Ovary (tissue), 9 donors: ENCODE measurements around the gene CRYBG1. TPM values are rescaled to one million over a fixed set of nuclear protein-coding genes. Genes with fewer than 3 reads are reported as not detected.

Source experiments
- DNase-seq, 5 donors: peaks; one replicate each; pipeline ENCODE4 v3.0.0-alpha.2; 2019 to 2020
- H3K27ac ChIP-seq, 2 donors: fragments of 200-600 bp; one replicate each; pipeline versions ENCODE4 v1.5.1 to v1.8.0; 2019 to 2022
- H3K27me3 ChIP-seq: fragments of 200-600 bp; one replicate; pipeline ENCODE4 v1.8.0; 2022
- H3K36me3 ChIP-seq: fragments of 200-600 bp; sonication (generic); one replicate; pipeline ENCODE4 v1.5.1; 2019
- H3K4me1 ChIP-seq: one replicate; pipeline ENCODE4 v1.8.1; 2013; ENCODE audit warnings: mild to moderate bottlenecking, moderate library complexity; ENCODE audit not compliant: insufficient read depth
- H3K4me3 ChIP-seq: fragments of 200-600 bp; sonication (generic); one replicate; pipeline ENCODE4 v1.5.1; 2017
- H3K9me3 ChIP-seq, 2 donors: fragments of 200-600 bp in 1 of 2; sonication (generic) in 1 of 2; one replicate each; pipeline versions ENCODE4 v1.5.1 to v1.8.1; 2013 to 2019; ENCODE audit warnings: mild to moderate bottlenecking in 1 of 2, moderate library complexity in 1 of 2
- CTCF ChIP-seq, 3 donors: fragments of 450-650 bp in 2 of 3; fragments of 200-600 bp in 1 of 3; IDR thresholded peaks; one replicate each; pipeline versions ENCODE4 v1.5.1 to v1.8.0; 2016 to 2022; ENCODE audit warnings: antibody characterized with exemption in 3 of 3, mild to moderate bottlenecking in 1 of 3
- EP300 ChIP-seq: sonication (generic); formaldehyde crosslinking; IDR thresholded peaks from one replicate; pipeline ENCODE4 v1.6.1; 2017; ENCODE audit warnings: antibody characterized with exemption
- POLR2A ChIP-seq: fragments of 450-650 bp; IDR thresholded peaks from one replicate; pipeline ENCODE4 v1.6.1; 2017; ENCODE audit warnings: antibody characterized with exemption, mild to moderate bottlenecking, moderate library complexity
- WGBS, 3 donors: extraction: QIAGEN DNeasy Blood & Tissue Kit in 1 of 3; methylation state at CpG; one replicate each; pipeline versions ENCODE4 v1.1.5 to v1.1.7; 2013 to 2017; 5-methylcytosine and 5-hydroxymethylcytosine counted together
- intact Hi-C, 4 donors: fragments of 100-400 bp; cut with DNase I; formaldehyde crosslinking; loops; one replicate each; pipeline versions ENCODE4 v1.11.0 to v1.15.1; 2022 to 2023
- polyA plus RNA-seq, 2 donors: library from polyadenylated mRNA; stranded (reverse); fragments of 200-250 nt in 1 of 2; fragments of 350-450 nt in 1 of 2; fragmentation: Illumina TruSeq in 1 of 2; extraction: RNeasy Lipid Tissue Mini Kit (QIAGEN cat#74804) in 1 of 2; gene quantifications; one replicate each; pipeline ENCODE4 v1.2.3, GENCODE V29; 2013 to 2014
- total RNA-seq, 7 donors: library from RNA; depleted of rRNA in 2 of 7; stranded (reverse); fragments of >200 nt in 2 of 7; fragmentation: NEBNext Ultra II Directional in 3 of 7; extraction: Animal tissue kit (Norgen Biotek cat#: 25700) in 3 of 7; gene quantifications; one replicate each; pipeline versions ENCODE4 v1.1.0 to v1.2.4, GENCODE V29; 2016 to 2023
- donor health status: DM: no; HTN: no; CAD: no; lungs with moderate emphysema.
- donor health status: DM: no; HTN: no; CAD: no.
- donor health status: Bipolar disorder and iron deficiency.
- donor health status: DM: yes; HTN: yes; CAD: no.
- donor health status: DM: no; HTN: no; CAD: no.
- donor health status: DM: yes; HTN: yes; CAD: no.

The CRYBG1 gene
- total and polyA plus RNA-seq, 9 donors, result 1.5 to 7.4 (median 3.8) TPM

DNA sequence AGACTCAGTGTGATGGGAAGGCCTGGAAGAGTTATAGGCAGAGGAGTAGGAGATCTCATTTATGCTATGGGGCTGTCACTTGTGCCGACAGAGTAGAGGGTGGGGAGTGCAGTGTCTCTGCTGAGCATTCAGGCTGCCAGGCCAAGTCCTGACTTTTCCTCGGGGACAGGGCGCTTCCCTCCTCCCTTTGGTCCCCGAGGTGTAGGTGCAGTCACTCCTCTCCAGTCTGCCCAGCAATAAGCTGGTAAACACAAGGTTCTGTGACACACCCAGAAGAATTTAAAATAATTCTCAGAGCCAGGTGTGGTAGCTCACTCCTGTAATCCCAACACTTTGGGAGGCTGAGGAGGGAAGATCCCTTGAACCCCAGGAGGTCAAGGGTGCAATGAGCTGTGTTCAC, 109.4 kb downstream of the CRYBG1 start:
- Histone ChIP-seq H3K36me3 (no peaks in the 10 kb centered on the region), H3K9me3 (no peaks in the 10 kb centered on the region), H3K4me1 (no peaks in the 10 kb centered on the region), H3K27me3 (no peaks in the 10 kb centered on the region), H3K4me3 (no peak overlapping the region), H3K27ac (no peak overlapping the region)
- whole genome bisulfite sequencing, 3 donors, result 71 to 95% (median 85%) methylated on average over 4 of the region's 4 CpGs
- intact Hi-C loops, result no loop called here
- DNase-seq, result no peak
- TF ChIP-seq POLR2A (no peak), CTCF (IDR thresholded peaks at IDR 0.05) (no peak), EP300 (no peak)

DNA sequence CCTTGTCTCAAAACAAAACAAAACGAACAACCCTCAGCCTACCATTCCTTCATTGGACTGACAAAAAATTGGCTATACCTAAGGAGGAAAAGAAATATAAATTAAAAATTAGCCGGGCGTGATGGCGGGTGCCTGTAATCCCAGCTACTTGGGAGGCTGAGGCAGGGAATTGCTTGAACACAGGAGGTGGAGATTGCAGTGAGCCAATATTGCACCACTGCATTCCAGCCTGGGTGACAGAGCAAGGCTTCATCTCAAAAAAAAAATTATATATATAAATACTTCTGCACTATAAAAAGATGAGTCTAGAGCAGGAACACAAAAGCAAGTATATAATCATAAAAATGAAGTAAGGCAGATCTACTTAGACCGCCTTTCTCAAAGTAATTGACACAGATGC, 109.8 kb downstream of the CRYBG1 start:
- H3K9me3 ChIP-seq, result no peaks in the 10 kb centered on the region
- WGBS, 3 donors, result 74 to 80% (median 79%) methylated on average over 5 of the region's 5 CpGs
- no peaks in the 10 kb centered on the region for H3K27me3 ChIP-seq
- no peaks in the 10 kb centered on the region for H3K36me3 ChIP-seq
- intact Hi-C loops, result no loop called here
- TF ChIP-seq CTCF (IDR thresholded peaks at IDR 0.05), result no peak
- H3K27ac ChIP-seq, result no peak overlapping the region
- no peak for DNase-seq
- no peak overlapping the region for H3K4me3 ChIP-seq
- H3K4me1 ChIP-seq, result no peaks in the 10 kb centered on the region

GRCh38 chr6:106470811-106471210, 110.3 kb downstream of the CRYBG1 start:
- intact Hi-C loops, result no loop called here
- Histone ChIP-seq H3K4me3 (no peak overlapping the region), H3K4me1 (no peaks in the 10 kb centered on the region), H3K27me3 (no peaks in the 10 kb centered on the region), H3K9me3 (no peaks in the 10 kb centered on the region), H3K36me3 (no peaks in the 10 kb centered on the region), H3K27ac (no peak overlapping the region)
- DNase-seq, result no peak
- TF ChIP-seq CTCF (IDR thresholded peaks at IDR 0.05) (no peak), EP300 (no peak), POLR2A (no peak)

- intact Hi-C loops, result no loop called here
- Histone ChIP-seq H3K4me1 (no peaks in the 10 kb centered on the region), H3K27me3 (no peaks in the 10 kb centered on the region), H3K36me3 (no peaks in the 10 kb centered on the region), H3K27ac (no peak overlapping the region), H3K4me3 (no peak overlapping the region), H3K9me3 (no peaks in the 10 kb centered on the region)
- no peak for DNase-seq
- 83 to 97% (median 91%) methylated on average over 1 of the region's 1 CpG for WGBS, 3 donors
- TF ChIP-seq EP300 (no peak), POLR2A (no peak), CTCF (IDR thresholded peaks at IDR 0.05) (no peak)
Measured at GRCh38 chr6:106473812-106474211, 113.3 kb downstream of the CRYBG1 start.

DNA sequence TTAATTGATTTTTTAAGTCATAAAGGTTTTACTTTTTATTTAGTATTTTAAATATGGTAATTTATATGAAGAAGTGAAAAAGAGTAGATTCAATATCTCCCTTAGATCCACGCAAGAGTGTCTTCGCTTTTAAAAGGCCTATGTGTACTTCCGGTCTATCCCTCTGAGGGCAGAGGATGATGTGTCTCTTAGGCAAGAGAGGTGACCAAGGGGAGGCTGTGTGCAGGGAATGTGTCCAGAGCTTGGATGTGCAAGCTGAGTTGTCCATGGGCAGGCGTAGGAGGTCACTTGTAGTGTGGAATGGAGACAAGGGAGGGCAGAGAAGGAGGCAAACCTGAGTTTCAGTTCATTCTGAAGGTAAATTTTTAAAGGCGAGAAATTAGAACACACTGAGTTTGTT, 113.9 kb downstream of the CRYBG1 start:
- no peak for TF ChIP-seq CTCF (IDR thresholded peaks at IDR 0.05)
- H3K4me3 ChIP-seq, result no peak overlapping the region
- no peaks in the 10 kb centered on the region for H3K4me1 ChIP-seq
- H3K9me3 ChIP-seq, result no peaks in the 10 kb centered on the region
- no peak for DNase-seq
- intact Hi-C loops, result no loop called here
- no peaks in the 10 kb centered on the region for H3K36me3 ChIP-seq
- H3K27me3 ChIP-seq, result no peaks in the 10 kb centered on the region
- 86 to 87% (median 86%) methylated on average over 5 of the region's 5 CpGs for WGBS, 3 donors
- no peak overlapping the region for H3K27ac ChIP-seq
